GM20431 (cell line): ENCODE results near the gene NACAD.

ENCODE experiments used
- in situ Hi-C: fragments of 300-500 bp; cut with MseI, MboI; formaldehyde crosslinking; loops from one replicate; pipeline ENCODE4 v1.15.0; 2020; ENCODE audit warnings: low sequenced_read_pairs; ENCODE audit not compliant: unreplicated experiment

Gene NACAD

DNA sequence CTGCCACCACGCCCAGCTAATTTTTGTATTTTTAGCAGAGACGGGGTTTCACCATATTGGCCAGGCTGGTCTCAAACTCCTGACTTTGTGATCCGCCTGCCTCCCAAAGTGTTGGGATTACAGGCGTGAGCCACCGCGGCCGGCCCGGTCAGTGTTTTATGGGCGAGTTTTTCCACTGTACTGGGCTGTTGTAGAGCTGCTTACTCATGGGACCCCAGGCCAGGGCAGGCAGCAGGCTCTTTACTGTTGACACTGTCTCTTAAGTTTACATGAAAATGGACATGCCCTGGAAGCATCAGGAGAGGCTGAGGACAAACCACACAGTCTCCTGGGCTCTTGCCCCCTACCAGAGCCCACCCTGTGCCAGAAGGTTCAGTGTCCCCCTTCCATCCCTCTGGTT, 11.2 kb downstream of the NACAD start:
- in situ Hi-C loops, result no loop called here

DNA sequence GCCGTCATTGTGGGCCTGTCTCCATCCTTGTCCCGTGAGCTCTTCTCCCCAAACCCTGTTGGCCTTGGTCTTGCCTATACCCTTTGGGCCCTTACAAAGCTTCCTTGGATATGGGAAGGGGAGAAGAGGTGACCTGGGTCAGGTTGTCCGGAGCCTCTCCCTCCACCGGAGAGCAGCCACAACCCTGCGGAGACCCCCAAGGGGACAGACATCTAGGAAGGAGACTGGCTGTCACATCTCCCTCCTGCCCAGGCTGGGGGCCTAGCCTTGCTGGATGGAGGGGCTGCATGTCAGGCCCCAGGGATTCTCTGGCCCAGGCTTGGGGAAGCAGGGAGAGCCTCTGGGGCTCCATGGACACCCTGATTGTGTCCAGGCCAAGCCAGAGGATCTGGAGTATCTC, 11.8 kb downstream of the NACAD start:
- in situ Hi-C loops, result no loop called here

DNA sequence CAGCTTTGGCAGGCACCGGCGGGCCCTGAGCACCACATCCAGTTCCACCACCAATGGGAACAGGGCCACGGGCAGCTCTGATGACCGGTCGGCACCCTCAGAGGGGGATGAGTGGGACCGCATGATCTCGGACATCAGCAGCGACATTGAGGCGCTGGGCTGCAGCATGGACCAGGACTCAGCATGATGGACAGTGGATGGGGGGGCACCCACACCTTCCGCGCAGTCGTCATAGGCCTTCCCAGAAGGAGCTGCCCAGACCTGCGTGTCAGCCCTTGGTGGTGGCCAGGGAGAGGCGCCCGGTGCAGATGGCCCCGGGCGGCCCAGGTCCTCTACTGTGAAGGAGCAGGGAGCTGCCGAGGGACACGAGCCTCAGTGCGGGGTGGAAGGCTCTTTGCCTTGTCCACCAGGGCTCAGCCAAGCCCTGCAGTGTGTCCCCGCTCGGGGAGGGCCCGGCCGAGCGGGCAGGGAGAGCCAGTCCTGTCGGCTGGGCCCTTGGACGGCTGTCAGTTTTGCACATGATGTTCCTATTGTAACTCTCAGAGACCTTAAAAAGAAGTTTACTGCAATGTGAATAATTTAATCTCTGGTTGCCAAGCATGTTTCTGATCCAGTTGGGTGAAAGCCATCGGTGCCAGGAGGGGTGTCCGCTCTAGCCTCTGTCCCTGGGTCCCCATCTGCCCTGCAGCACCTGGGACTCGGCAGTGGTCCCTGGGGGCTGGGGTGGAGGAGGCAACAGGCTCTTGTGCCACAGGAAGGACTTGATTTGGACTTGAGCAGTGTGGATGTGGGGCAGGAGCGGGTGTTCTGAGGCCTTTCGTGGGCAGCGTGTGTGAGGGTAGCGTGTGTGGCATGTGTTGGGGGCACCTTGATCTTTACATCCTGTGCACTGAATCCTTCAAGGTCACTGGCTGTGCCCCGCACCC, 12.6 kb downstream of the NACAD start:
- in situ Hi-C loops, result no loop called here

DNA sequence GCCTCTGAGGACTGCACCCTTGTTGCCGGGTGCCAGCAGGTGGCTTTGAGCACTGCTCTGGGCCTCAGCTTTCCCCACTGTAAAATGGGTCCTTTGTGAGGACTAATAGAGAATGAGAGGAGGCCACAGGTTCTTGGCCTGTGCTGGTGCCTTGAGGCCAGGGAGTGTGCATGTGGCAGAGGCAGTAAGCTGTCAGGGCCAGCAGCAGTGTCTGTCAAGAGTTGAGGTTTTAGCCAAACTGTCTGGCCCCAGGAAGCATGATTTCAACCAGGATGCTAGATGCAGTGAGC, 13.5 kb downstream of the NACAD start:
- in situ Hi-C loops, result no loop called here

- in situ Hi-C loops, result no loop called here
Observed at GRCh38 chr7:45074528-45075354, 14.0 kb downstream of the NACAD start.

GRCh38 chr7:45073786-45074527, 14.8 kb downstream of the NACAD start:
- in situ Hi-C loops, result no loop called here

- in situ Hi-C loops, result no loop called here
Observed at GRCh38 chr7:45073031-45073785, 15.6 kb downstream of the NACAD start.

DNA sequence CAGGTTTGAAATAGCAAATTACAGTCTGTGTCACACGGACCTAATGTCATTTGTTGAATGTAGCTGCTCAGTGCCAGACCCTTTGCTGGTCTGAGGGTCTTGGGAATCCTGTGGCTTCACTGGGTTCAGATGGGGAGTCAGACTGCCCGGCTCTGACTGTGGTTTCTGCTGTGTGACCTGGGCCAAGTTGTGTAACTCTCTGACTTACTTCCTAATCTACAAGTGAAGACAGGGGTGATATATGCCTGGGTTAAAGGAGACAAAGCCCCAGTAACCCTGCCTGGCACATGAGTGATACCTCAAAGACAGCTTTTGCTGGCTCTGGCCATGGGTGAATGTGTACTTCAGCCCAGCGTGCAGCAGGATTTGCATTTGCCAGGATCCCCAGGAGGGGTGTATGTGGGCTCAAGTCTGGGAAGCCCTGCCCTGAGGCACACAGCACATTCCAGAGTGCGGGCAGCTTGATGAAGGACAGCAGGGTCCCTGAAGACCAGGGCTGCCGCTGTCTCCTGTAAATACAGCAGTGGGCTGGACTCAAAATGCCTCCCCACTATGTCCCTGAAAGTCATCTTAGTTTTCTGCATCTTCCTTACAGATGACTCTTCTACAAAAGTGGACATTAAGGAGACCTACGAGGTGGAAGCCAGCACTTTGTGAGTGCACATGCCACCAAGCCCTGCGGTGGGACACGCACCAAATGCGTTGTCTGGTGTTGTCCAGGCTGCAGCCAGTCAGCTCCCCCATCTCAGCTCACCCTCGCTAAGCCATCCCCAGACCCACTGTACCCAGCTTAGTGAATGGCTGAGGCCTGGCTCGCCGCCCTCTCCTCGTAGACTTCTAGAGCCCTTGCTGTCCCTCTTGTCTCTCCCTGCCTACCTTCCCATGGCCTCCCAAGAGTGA, 16.4 kb downstream of the NACAD start:
- in situ Hi-C loops, result no loop called here

DNA sequence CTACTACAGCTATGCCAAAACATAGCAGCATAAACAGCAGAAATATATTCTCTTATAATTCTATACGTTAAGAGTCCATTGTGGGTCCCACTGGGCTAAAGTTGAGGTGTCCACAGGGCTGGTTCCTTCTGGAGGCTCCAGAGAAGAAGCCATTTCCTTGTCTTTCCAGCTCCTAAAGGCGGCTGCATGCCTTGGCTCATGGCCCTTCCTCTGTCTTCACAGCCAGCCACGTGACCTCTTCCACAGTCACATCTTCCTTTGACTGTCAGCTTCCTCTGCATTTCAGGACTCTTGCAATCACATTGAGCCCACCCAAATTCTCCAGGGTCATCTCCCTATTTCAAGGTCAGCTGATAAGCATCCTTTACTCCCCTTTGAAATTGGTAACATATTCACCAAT, 17.2 kb downstream of the NACAD start:
- in situ Hi-C loops, result no loop called here

DNA sequence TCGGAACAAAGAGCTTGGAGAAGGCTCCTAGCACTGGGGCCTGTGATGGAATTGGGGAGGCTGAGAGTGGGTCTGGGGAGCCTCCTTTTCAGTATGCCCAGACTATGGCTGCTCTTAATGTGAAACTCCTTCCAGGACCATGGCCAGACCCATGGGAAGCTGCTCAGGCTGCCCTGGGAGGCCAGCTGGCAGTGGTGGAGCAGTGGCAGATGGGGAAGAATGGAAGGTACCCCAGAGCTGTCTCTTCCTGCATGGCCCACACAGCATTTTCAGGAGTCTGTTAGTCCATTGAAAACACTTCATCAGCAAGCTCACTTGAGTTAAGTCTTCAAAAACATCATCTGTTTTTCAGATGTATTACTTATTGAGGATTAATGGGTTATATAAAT, 18.5 kb downstream of the NACAD start:
- in situ Hi-C loops, result no loop called here

GRCh38 chr7:45069444-45070253, 19.1 kb downstream of the NACAD start:
- in situ Hi-C loops, result no loop called here

GRCh38 chr7:45068236-45069023, 20.3 kb downstream of the NACAD start:
- in situ Hi-C loops, result no loop called here

DNA sequence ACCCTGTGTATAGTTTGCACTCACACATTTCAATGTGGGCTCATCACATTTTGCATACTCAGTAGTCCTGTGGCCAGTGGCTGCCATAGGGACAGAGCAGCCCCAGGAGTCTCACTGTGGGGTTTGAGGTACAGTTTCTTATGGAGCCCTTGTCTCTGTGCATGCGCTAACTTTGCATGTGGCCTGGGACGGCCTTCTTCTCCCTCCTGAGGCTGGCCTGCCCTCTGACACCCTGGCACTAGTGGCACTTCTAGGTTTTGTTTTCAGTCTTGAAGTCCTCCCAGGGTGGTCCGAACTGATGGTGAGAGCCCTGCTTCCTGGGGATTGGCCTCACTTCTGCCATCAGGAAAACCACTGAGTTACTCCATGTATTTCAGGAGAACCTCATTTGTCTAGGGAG, 21.2 kb downstream of the NACAD start:
- in situ Hi-C loops, result no loop called here

GRCh38 chr7:45066409-45066808, 22.4 kb downstream of the NACAD start:
- in situ Hi-C loops, result no loop called here

GRCh38 chr7:45065031-45065995, 23.5 kb downstream of the NACAD start:
- in situ Hi-C loops, result no loop called here

DNA sequence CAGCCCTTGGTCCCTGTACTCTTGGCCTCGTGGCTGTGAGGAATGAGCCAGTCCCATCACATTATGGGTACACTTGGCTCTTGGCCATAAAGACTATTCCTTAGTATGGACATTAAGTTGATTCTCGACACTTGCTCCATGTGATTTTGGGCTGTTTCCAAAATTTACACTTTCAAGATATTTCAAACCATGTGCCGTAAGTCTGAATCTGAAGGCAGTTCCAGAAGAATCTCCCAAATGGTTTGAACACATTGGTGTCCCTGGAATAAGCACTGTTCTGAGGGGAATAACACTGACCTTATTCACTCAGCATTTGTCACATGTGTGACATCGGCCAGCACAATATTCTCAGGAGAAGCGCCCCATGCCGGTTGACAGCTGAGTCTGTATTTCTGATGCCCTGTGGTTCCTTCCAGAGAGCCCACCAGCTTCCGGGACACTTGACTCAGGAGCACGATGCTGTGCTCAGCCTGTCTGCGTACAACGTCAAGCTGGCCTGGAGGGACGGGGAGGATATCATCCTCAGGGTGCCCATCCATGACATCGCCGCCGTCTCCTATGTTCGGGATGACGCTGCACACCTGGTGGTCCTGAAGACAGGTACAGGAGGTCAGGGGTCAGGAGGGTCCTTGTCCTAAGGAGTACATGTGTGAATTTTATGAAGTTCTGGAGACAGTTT, 24.6 kb downstream of the NACAD start:
- in situ Hi-C loops, result no loop called here
